RWPE1 (cell line): ENCODE results near the gene CLASP1.
"Not testable (repeated sequence)": the region's sequence is repeated elsewhere in the genome, so short reads cannot be mapped to it uniquely, and the experiment has no call there.

Experiments used
- CTCF ChIA-PET: fragments of 350-600 bp; sonication (Branson Sonifier 250); formaldehyde crosslinking; extraction: SDS; loops from one replicate; lab custom pipeline; 2021; lab: Yijun Ruan, JAX
- POLR2A ChIA-PET: fragments of 400-600 bp; formaldehyde crosslinking; extraction: SDS; loops from one replicate; lab custom pipeline; 2020; ENCODE audit warnings: antibody characterized with exemption; ENCODE audit not compliant: low non-redundant PET; lab: Yijun Ruan, JAX
- DNase-seq: peaks from one replicate; pipeline ENCODE4 v3.0.0; 2012; ENCODE audit warnings: low spot score
- H3K27ac ChIP-seq: fragments of 450-650 bp; 2 replicates; pipeline ENCODE4 v1.5.1; 2017
- TF ChIP-seq, protein P1 (sequence below): fragments of 450-650 bp; conservative IDR thresholded peaks from 2 replicates; pipeline ENCODE4 v1.5.1; 2017; ENCODE audit warnings: low read depth, mild to moderate bottlenecking

The CLASP1 gene

DNA sequence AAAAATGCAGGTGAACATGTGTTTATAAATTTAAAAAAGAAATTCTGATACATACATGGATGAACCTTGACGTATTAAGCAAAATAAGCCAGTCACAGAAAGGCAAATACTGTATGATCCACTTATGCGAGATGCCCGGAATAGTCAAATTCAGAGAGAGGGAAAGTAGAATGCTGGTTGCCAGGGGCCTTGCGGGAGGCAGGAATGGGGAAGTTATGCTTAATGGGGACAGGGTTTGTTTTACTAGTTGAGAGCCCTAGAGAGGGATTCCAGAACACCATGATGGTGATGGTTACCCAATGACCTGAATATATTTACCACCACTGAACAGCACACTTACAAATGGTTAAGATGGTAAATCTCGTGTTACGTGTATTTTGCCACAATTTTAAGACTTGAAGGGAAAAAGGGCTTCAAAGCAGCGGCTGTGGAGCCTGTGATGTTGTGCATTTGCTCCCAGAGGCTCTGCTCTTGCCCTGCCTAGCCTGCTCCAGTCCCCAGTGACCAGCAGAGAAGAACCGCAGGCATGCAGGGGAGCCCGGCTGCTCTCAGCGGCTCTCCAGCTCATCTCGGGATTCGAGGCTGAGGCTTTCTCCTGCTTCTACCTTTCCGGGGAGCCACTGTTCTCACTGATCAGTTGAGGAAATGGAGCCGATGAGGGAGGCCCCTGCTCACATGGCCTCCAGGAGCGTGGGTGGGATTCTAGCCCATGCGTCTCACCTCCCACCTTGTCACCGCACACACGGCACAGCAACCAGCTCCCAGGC, 312.6 kb downstream of the CLASP1 start:
- peak overlapping the region; percentile 42 for H3K27ac ChIP-seq
- ChIA-PET POLR2A (no interaction called here), CTCF (interaction anchor here (0.6 kb wide), 2 partner anchors 12 to 436 kb away, joined by 3 to 4 read pairs; no protein-coding TSS in a partner anchor)
- DNase-seq: no peak
- TF ChIP-seq, protein P1, sequence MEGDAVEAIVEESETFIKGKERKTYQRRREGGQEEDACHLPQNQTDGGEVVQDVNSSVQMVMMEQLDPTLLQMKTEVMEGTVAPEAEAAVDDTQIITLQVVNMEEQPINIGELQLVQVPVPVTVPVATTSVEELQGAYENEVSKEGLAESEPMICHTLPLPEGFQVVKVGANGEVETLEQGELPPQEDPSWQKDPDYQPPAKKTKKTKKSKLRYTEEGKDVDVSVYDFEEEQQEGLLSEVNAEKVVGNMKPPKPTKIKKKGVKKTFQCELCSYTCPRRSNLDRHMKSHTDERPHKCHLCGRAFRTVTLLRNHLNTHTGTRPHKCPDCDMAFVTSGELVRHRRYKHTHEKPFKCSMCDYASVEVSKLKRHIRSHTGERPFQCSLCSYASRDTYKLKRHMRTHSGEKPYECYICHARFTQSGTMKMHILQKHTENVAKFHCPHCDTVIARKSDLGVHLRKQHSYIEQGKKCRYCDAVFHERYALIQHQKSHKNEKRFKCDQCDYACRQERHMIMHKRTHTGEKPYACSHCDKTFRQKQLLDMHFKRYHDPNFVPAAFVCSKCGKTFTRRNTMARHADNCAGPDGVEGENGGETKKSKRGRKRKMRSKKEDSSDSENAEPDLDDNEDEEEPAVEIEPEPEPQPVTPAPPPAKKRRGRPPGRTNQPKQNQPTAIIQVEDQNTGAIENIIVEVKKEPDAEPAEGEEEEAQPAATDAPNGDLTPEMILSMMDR: no peak

DNA sequence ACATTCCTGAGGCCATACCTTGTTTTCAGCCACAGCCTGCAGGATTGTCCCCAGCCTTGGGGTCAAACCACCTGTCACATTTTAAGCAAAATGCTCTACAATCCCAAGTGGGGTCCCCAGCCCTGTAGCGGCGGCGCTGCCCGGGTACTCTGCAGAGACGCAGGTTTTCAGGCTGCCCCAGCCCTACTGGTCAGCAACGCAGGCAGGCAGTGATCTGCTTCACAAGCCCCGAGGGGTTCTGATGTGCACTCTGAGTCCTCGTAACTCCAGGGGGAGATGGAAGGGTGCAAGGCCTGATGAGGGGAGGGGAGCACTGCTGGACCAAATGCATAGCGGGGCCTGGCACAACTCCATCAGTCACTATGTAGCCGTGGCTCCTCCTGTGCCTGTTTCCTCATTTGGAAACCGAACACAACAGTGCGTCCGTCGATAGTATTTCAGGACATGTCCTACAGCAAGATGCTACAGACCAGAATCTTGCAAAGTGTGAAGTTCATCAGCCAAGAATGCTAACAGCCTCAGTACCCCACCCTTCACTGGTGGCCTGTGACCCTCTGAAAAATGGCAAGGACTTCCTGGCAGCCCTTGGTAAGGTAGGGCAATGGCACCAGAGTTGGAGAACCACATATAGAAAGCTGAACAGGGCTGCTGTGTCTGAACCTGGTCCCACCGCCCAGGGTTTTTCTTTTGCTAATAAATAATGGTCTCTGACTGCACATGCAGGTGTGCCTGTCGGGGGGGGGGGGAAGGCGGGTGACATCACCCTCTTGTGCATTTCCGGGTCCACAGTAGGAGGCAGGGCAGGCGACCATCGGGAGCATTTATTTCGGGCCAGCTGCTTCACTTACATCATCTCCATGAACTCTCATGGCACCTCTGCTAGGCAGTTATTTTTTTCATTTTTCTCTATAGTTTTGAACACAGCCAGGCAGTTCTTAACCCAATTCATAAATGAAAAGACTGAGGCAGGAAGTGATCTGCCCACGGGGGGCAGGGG, 313.7 kb downstream of the CLASP1 start:
- TF ChIP-seq, protein P1: no peak
- POLR2A ChIA-PET: no interaction called here
- CTCF ChIA-PET: interaction anchor here (0.5 to 0.8 kb wide), 3 partner anchors 9 to 1453 kb away, joined by 4 to 5 read pairs (median 4); no protein-coding TSS in a partner anchor
- peak; percentile 31 for DNase-seq
- H3K27ac ChIP-seq: peak overlapping the region; percentile 5; the same call in 1 of the 2 replicates

- TF ChIP-seq, protein P1: no peak
These were observed 314.5 kb downstream of the CLASP1 start for GRCh38 chr2:121334581-121335293.

DNA sequence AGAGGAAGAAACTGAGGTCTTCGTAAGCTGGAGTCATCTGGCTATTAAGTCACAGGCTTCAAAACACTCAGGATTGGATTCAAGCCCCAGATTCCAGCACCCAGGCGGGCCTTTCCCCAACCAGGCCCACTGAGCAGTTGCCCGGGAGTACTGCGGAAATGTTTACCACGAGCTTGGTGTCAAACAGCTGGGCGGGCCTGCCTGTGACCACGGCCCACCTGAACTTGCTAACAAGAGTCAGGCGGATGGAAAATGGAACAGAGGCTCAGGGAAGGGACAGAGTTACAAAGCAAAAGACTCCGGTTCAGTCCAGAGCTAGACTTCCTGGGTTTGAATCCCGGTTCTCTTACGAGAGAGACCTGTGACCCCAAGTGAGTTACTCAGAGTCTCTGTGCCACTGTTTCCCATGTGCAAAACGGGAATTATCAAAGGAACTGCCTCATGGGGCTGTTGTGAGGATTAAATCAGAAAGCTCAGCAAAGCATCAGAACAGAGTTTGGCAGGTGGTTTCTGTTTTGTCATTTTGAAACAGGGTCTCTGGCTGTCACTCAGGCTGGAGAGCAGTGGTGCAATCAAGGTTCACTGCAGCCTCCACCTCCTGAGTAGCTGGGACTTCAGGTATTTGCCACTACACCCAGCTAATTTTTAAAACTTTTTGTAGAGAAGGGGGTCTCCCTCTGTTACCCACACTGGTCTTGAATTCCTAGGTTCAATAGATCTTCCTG, 315.3 kb downstream of the CLASP1 start:
- no peak for DNase-seq
- POLR2A ChIA-PET: no interaction called here
- CTCF ChIA-PET: no interaction called here
- H3K27ac ChIP-seq: no peak overlapping the region
- TF ChIP-seq, protein P1: no peak

More at GRCh38 chr2:121334581-121335293, 314.5 kb downstream of the CLASP1 start:
- ChIA-PET CTCF (no interaction called here), POLR2A (no interaction called here)
- no peak for DNase-seq
- no peak overlapping the region for H3K27ac ChIP-seq

GRCh38 chr2:121333231-121333630, 316.0 kb downstream of the CLASP1 start:
- H3K27ac ChIP-seq: no peak overlapping the region
- CTCF ChIA-PET: no interaction called here
- TF ChIP-seq, protein P1: no peak
- DNase-seq: no peak
- POLR2A ChIA-PET: no interaction called here

- H3K27ac ChIP-seq, DNase-seq, POLR2A ChIA-PET: not testable (repeated sequence)
- CTCF ChIA-PET: interaction anchor here (0.6 to 0.7 kb wide), 2 partner anchors 232 to 240 kb away, joined by 3 read pairs; no protein-coding TSS in a partner anchor
These were observed 317.9 kb downstream of the CLASP1 start for GRCh38 chr2:121331324-121331723.
